Measurements from ENCODE around the gene GABARAPL2.
A peak's percentile ranks its signal among the peaks of the same experiment; 100 is the strongest.

GABARAPL2 gene

DNA sequence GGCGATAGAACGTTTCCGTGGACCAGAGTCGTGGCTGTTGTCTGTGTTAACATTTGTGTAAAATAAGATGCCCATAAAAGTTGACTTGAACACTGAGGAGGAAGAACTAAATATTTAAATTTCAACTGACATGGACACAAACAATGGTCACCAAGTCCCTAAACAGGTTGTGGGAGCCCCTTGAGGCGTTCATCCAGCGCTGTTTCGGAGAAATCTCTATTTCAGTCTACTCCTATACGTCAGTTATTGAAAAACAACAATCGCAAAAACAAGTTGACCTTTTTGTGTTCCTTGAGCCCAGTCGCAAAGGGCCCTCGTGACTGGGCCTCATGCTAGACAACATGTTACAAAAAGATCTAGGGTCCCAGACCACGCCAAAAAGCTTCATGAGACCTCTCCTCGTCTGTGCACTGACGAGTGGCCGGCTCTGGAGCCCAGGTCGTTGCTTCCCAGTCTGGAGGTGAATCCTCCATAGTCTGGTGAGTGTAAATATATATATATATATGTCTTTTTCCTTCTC, 9.7 kb upstream of the GABARAPL2 start:
- TF ChIP-seq, protein P1, sequence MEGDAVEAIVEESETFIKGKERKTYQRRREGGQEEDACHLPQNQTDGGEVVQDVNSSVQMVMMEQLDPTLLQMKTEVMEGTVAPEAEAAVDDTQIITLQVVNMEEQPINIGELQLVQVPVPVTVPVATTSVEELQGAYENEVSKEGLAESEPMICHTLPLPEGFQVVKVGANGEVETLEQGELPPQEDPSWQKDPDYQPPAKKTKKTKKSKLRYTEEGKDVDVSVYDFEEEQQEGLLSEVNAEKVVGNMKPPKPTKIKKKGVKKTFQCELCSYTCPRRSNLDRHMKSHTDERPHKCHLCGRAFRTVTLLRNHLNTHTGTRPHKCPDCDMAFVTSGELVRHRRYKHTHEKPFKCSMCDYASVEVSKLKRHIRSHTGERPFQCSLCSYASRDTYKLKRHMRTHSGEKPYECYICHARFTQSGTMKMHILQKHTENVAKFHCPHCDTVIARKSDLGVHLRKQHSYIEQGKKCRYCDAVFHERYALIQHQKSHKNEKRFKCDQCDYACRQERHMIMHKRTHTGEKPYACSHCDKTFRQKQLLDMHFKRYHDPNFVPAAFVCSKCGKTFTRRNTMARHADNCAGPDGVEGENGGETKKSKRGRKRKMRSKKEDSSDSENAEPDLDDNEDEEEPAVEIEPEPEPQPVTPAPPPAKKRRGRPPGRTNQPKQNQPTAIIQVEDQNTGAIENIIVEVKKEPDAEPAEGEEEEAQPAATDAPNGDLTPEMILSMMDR (IDR thresholded peaks at IDR 0.05; ENCODE audit: low read depth, low read length) = no peak
- DNase-seq (ENCODE audit: extremely low read depth, low read depth) = no peak

DNA sequence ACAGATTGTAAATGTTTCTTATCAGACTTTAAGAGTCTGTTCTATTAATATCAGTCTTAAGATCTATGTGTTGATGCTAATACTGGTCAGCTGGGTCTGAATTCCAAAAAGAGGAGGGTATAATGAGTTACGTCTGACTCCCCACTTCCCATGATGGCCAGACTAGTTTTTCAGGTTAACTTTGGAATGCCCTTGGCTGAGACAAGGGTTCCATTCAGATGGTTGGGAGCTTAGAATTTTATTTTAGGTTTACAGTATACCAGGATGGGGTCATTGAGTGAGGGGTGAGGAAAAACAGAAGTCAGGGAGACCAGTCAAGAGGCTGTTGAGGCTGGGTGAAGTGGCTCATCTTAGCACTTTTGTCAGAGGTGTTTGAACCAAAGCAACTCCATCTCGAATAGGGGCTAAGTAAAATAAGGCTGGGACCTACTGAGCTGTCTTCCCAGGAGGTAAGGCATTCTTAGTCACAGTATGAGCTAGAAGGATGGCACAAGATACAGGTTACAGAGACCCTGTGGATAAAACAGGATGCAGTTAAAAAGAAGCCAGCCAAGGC, 7.3 kb upstream of the GABARAPL2 start:
- no peak for DNase-seq (ENCODE audit: extremely low read depth, low read depth)
- TF ChIP-seq, protein P1 (IDR thresholded peaks at IDR 0.05; ENCODE audit: low read depth, low read length) = no peak

DNA sequence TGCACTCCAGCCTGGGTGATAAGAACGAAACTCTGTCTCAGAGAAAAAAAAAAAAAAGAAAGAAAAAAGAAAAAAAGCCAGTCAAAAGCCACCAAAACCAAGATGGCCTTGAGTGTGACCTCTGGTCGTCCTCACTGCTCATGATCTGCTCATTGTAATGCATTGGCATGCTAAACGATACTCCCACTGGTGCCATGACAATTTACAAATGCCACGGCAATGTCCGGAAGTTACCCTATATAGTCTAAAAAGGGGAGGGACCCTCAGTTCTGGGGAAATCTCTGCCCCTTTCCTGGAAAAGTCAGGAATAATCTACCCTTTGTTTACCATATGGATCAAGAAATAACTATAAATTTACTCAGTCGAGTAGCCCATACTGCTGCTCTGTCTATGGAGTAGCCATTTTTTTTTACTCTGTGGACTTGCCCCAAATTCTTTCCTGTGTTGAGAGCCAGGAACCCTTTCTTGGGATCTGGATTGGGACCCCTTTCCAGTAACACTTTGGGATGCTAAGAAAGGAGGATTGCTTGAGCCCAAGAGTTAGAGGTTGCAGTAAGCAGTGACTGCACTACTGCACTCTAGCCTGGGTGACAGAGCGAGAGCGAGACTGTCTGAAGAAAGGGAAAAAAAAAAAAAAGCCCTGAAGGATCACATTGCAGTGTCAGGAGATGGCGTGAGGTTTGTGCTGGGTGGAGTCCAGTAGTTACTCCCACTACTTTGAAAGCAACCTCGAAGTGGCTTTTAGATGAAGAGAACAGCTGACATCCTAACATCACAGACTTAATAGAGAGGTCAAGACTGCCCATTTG, 6.4 kb upstream of the GABARAPL2 start:
- TF ChIP-seq, protein P1 (IDR thresholded peaks at IDR 0.05; ENCODE audit: low read depth, low read length) = no peak
- DNase-seq (ENCODE audit: extremely low read depth, low read depth) = peak; percentile 44

DNA sequence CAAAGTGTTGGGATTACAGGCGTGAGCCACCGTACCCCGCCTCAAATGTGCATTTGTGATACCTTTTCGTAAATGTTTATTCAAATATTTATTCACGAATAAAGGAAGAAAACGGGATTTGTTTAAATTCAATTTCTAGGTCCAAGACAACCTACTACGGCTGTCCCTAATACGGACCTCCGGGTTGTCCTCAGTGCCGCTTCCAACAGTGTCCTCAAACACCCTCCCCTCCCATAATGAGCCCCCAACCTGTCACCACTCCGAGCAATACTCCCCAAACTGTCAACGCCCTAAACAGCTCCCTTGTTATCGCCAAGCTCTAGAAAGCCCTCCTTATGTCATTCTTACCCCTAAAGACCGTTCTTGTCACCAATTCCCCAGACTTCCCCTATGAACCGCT, 539 bp upstream of the GABARAPL2 start:
- TF ChIP-seq, protein P1 (IDR thresholded peaks at IDR 0.05; ENCODE audit: low read depth, low read length) = no peak
- DNase-seq (ENCODE audit: extremely low read depth, low read depth) = no peak

GRCh38 chr16:75566758-75567255, 628 bp downstream of the GABARAPL2 start:
- no peak for DNase-seq (ENCODE audit: extremely low read depth, low read depth)
- TF ChIP-seq, protein P1 (IDR thresholded peaks at IDR 0.05; ENCODE audit: low read depth, low read length) = no peak

DNA sequence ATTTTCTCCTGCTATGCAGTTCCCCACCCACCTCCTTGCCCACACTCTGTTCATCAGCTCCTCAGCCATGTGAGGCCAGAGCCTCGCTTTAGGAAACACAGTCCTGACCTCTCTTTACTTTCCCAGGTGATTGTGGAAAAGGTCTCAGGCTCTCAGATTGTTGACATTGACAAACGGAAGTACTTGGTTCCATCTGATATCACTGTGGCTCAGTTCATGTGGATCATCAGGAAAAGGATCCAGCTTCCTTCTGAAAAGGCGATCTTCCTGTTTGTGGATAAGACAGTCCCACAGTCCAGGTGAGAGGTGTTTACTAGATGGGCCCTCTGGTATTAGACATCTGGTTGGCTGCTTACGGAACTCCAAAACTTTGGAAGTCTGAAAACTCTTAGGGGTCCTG, 1.7 kb downstream of the GABARAPL2 start:
- DNase-seq (ENCODE audit: extremely low read depth, low read depth) = no peak
- TF ChIP-seq, protein P1 (IDR thresholded peaks at IDR 0.05; ENCODE audit: low read depth, low read length) = no peak

Measured in AG09319 (cell line).